HCT116 (cell line): ENCODE measurements around the gene CACNG6. TPM values are rescaled to one million over a fixed set of nuclear protein-coding genes. Genes with fewer than 3 reads are reported as not detected.

Source experiments
- ATAC-seq: fragments of 200-7000 bp; cut with Tn5 transposase; 2 replicates; pipeline ENCODE4 v1.9.1; 2020; ENCODE audit warnings: mild to moderate bottlenecking, moderate library complexity
- BruUV-seq: library from RNA; stranded (reverse); fragments of 400-500 nt; replicated peaks from 2 replicates; lab custom pipeline; 2021; lab: Mats Ljungman, UMichigan
- CTCF ChIA-PET: fragments of 300-600 bp; sonication (Branson Sonifier 250); formaldehyde crosslinking; loops from one replicate; lab custom pipeline; 2021; ENCODE audit warnings: antibody characterized with exemption; lab: Charles Lee
- POLR2A ChIA-PET: fragments of 300-600, 350-600 bp; sonication (Branson Sonifier 250); formaldehyde crosslinking; loops from one replicate; lab custom pipeline; 2021; ENCODE audit warnings: antibody characterized with exemption; lab: Charles Lee
- RAD21 ChIA-PET, 2 experiments: fragments of 300-600 bp; sonication (Branson Sonifier 250); formaldehyde crosslinking; loops; one replicate each; lab custom pipeline; 2023; ENCODE audit warnings: low total read pairs in 2 of 2; ENCODE audit not compliant: uncharacterized antibody in 2 of 2, unreplicated experiment in 2 of 2, low non-redundant PET in 1 of 2; lab: Charles Lee
- DNase-seq: peaks from one replicate; pipeline ENCODE4 v3.0.0-alpha.2; 2010; ENCODE audit warnings: low read depth, low spot score
- H2AFZ ChIP-seq: fragments of 200-600 bp; shearing (Covaris generic), sonication (generic); 2 replicates; pipeline ENCODE4 v1.6.1; 2017; ENCODE audit warnings: low read depth, mixed run types, mixed read lengths, antibody characterized with exemption, low read length; ENCODE audit not compliant: poor library complexity, severe bottlenecking
- H3K27ac ChIP-seq: 2 replicates; pipeline ENCODE4 v1.5.1; 2012; ENCODE audit warnings: low read depth, low read length
- H3K27me3 ChIP-seq: fragments of 200-600 bp; sonication (generic); 2 replicates; pipeline ENCODE4 v1.6.1; 2016; ENCODE audit warnings: mixed run types, low read length, mixed read lengths; ENCODE audit not compliant: insufficient read depth
- H3K36me3 ChIP-seq, 2 experiments: fragments of 200-500 bp in 1 of 2; fragments of 200-600 bp in 1 of 2; sonication (Bioruptor generic) in 1 of 2; sonication (generic) in 1 of 2; 2 replicates each; pipeline versions ENCODE4 v1.5.1 to v1.6.1; 2014 to 2016; ENCODE audit warnings: low read length in 2 of 2, inconsistent platforms in 1 of 2, mixed read lengths in 1 of 2, mixed run types in 1 of 2; ENCODE audit not compliant: insufficient read depth in 2 of 2, control insufficient read depth in 1 of 2
- H3K4me1 ChIP-seq, 2 experiments: fragments of 200-600 bp in 1 of 2; sonication (generic) in 1 of 2; 2 replicates each; pipeline versions ENCODE4 v1.5.1 to v1.6.1; 2012 to 2017; ENCODE audit warnings: low read length in 2 of 2, inconsistent platforms in 1 of 2, mild to moderate bottlenecking in 1 of 2, mixed read lengths in 1 of 2, mixed run types in 1 of 2, moderate library complexity in 1 of 2; ENCODE audit not compliant: insufficient read depth in 2 of 2, control insufficient read depth in 1 of 2
- H3K4me2 ChIP-seq: fragments of 200-600 bp; sonication (generic); 2 replicates; pipeline ENCODE4 v1.6.1; 2017; ENCODE audit warnings: mixed run types, low read length, mixed read lengths
- H3K4me3 ChIP-seq, 2 experiments: fragments of 200-600 bp in 1 of 2; sonication (generic) in 1 of 2; replicated peaks in 1 of 2; 2 replicates each; pipeline ENCODE4 v1.5.1; 2011 to 2016; ENCODE audit warnings: low read length in 2 of 2, control low read depth in 1 of 2, low read depth in 1 of 2, mild to moderate bottlenecking in 1 of 2, mixed read lengths in 1 of 2, mixed run types in 1 of 2
- H3K79me2 ChIP-seq: fragments of 200-600 bp; sonication (generic); 2 replicates; pipeline ENCODE4 v1.6.1; 2017; ENCODE audit warnings: mild to moderate bottlenecking, mixed run types, low read length, moderate library complexity, mixed read lengths; ENCODE audit not compliant: insufficient read depth
- H3K9ac ChIP-seq: fragments of 200-600 bp; sonication (generic); 2 replicates; pipeline ENCODE4 v1.6.1; 2016; ENCODE audit warnings: low read length, mixed read lengths
- H3K9me2 ChIP-seq: fragments of 200-600 bp; sonication (generic), shearing (Covaris generic); 2 replicates; pipeline ENCODE4 v1.6.1; 2017; ENCODE audit warnings: mixed run types, mild to moderate bottlenecking, moderate library complexity; ENCODE audit not compliant: insufficient read depth
- H3K9me3 ChIP-seq, 2 experiments: fragments of 200-500 bp in 1 of 2; fragments of 200-600 bp in 1 of 2; sonication (Bioruptor generic) in 1 of 2; sonication (generic) in 1 of 2; 2 replicates each; pipeline ENCODE4 v1.6.1; 2014 to 2017; ENCODE audit warnings: low read length in 2 of 2, mixed read lengths in 2 of 2, inconsistent platforms in 1 of 2, low read depth in 1 of 2, mild to moderate bottlenecking in 1 of 2, mixed run types in 1 of 2, moderate library complexity in 1 of 2; ENCODE audit not compliant: control insufficient read depth in 1 of 2, insufficient read depth in 1 of 2
- H4K20me1 ChIP-seq: fragments of 200-600 bp; sonication (generic), shearing (Covaris generic); 2 replicates; pipeline ENCODE4 v1.6.1; 2017; ENCODE audit warnings: mixed run types, mild to moderate bottlenecking, moderate library complexity; ENCODE audit not compliant: insufficient read depth
- EZH2 ChIP-seq: fragments of 200-600 bp; sonication (generic); IDR thresholded peaks from 2 replicates; pipeline ENCODE4 v1.6.1; 2017; ENCODE audit warnings: antibody characterized with exemption, mixed run types
- EZH2phosphoT487 ChIP-seq: fragments of 200-600 bp; IDR thresholded peaks from 2 replicates; pipeline ENCODE4 v1.6.1; 2018; ENCODE audit warnings: antibody characterized with exemption, borderline replicate concordance
- POLR2AphosphoS5 ChIP-seq: IDR thresholded peaks from 2 replicates; pipeline ENCODE4 v1.6.1; 2011; ENCODE audit warnings: mild to moderate bottlenecking, low read depth, low read length, moderate library complexity
- SIN3A ChIP-seq: IDR thresholded peaks from 2 replicates; pipeline ENCODE4 v1.6.1; 2012; ENCODE audit warnings: low read depth
- intact Hi-C: fragments of 100-400 bp; cut with micrococcal nuclease; formaldehyde crosslinking; loops from 2 replicates; pipeline ENCODE4 v1.10.0; 2022
- total RNA-seq: library from RNA; stranded (reverse); gene quantifications from one replicate; pipeline ENCODE4 v1.2.1, GENCODE V29; 2021; ENCODE audit not compliant: unreplicated experiment
- TF ChIP-seq, protein P1 (sequence below): IDR thresholded peaks from 2 replicates; pipeline ENCODE4 v1.6.1; 2012
- TF ChIP-seq, protein P2 (sequence below), 3 experiments: fragments of 200-600 bp in 1 of 3; sonication (generic) in 1 of 3; IDR thresholded peaks in 2 of 3; conservative IDR thresholded peaks in 1 of 3; 2 replicates each; pipeline ENCODE4 v1.5.1; 2012 to 2017; ENCODE audit warnings: low read depth in 2 of 3, low read length in 2 of 3, antibody characterized with exemption in 1 of 3, borderline replicate concordance in 1 of 3, control low read depth in 1 of 3, mild to moderate bottlenecking in 1 of 3, mixed read lengths in 1 of 3, mixed run types in 1 of 3, moderate library complexity in 1 of 3; ENCODE audit not compliant: insufficient read depth in 1 of 3

CACNG6 gene
- total RNA-seq, 1 experiment from 2014 or later = 0.15 TPM

GRCh38 chr19:54041969-54042606 is 50.7 kb downstream of the CACNG6 start:
- ChIA-PET POLR2A (interaction anchor here (1.0 kb wide), 1 partner anchor 174 kb away, joined by 4 read pairs; the partner anchor contains the start of gene MYADM), CTCF (interaction anchor here (0.5 to 1.6 kb wide), 4 partner anchors 11 to 45 kb away, joined by 3 to 7 read pairs (median 4); no protein-coding TSS in a partner anchor), RAD21 (interaction anchor here in 1 of 2 experiments (1.2 kb wide), 1 partner anchor 12 kb away, joined by 3 read pairs; no protein-coding TSS in a partner anchor)
- no peaks in the 10 kb centered on the region for H3K79me2 ChIP-seq
- H2AFZ ChIP-seq = no peak overlapping the region
- no TSS peak for BruUV-seq
- H4K20me1 ChIP-seq = no peaks in the 10 kb centered on the region
- no peaks in the 10 kb centered on the region for H3K9me3 ChIP-seq
- peak overlapping the region; percentile 25; the same call in 1 of the 2 replicates for H3K4me2 ChIP-seq
- no peaks in the 10 kb centered on the region for H3K9me2 ChIP-seq
- no peak overlapping the region for H3K4me3 ChIP-seq
- H3K9ac ChIP-seq = no peak overlapping the region
- ATAC-seq = peak; percentile 30; the same call in 1 of the 2 replicates
- no peak for DNase-seq
- TF ChIP-seq POLR2AphosphoS5 (no peak), EZH2phosphoT487 (no peak), SIN3A (no peak), EZH2 (no peak)
- TF ChIP-seq, protein P1, sequence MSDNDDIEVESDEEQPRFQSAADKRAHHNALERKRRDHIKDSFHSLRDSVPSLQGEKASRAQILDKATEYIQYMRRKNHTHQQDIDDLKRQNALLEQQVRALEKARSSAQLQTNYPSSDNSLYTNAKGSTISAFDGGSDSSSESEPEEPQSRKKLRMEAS = no peak
- TF ChIP-seq, protein P2, sequence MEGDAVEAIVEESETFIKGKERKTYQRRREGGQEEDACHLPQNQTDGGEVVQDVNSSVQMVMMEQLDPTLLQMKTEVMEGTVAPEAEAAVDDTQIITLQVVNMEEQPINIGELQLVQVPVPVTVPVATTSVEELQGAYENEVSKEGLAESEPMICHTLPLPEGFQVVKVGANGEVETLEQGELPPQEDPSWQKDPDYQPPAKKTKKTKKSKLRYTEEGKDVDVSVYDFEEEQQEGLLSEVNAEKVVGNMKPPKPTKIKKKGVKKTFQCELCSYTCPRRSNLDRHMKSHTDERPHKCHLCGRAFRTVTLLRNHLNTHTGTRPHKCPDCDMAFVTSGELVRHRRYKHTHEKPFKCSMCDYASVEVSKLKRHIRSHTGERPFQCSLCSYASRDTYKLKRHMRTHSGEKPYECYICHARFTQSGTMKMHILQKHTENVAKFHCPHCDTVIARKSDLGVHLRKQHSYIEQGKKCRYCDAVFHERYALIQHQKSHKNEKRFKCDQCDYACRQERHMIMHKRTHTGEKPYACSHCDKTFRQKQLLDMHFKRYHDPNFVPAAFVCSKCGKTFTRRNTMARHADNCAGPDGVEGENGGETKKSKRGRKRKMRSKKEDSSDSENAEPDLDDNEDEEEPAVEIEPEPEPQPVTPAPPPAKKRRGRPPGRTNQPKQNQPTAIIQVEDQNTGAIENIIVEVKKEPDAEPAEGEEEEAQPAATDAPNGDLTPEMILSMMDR (IDR thresholded peaks at IDR 0.05 in 2 of 3, conservative IDR thresholded peaks at IDR 0.05 in 1 of 3; ENCODE audit: borderline replicate concordance in 1 of 3, insufficient read depth in 1 of 3, low read depth in 2 of 3, low read length in 2 of 3) = no peak
- no peak overlapping the region for H3K27ac ChIP-seq
- H3K27me3 ChIP-seq = peaks cover 17% of the 10 kb centered on the region; the same call in 1 of the 2 replicates
- H3K4me1 ChIP-seq = peaks cover 0 to 9% of the 10 kb centered on the region in 2 experiments; a peak in 2 of 4 replicates
- H3K36me3 ChIP-seq = no peaks in the 10 kb centered on the region
- intact Hi-C loops = no loop called here
